ENCODE data around the gene BCL2L1. TPM values are rescaled to one million over a fixed set of nuclear protein-coding genes. Genes with fewer than 3 reads are reported as not detected.

The BCL2L1 gene
- total RNA-seq, 1 donor from 2014 or later, result 38.1 TPM

GRCh38 chr20:31710423-31711108, 12.1 kb downstream of the BCL2L1 start:
- DNase-seq (ENCODE audit: low read depth in 2 of 2), result no peak

GRCh38 chr20:31709939-31710338, 12.7 kb downstream of the BCL2L1 start:
- no peak for DNase-seq (ENCODE audit: low read depth in 2 of 2)

GRCh38 chr20:31708736-31709534, 13.7 kb downstream of the BCL2L1 start:
- no peak for DNase-seq (ENCODE audit: low read depth in 2 of 2)

- no peak for DNase-seq (ENCODE audit: low read depth in 2 of 2)
These were observed 14.5 kb downstream of the BCL2L1 start for GRCh38 chr20:31707994-31708735.

- no peak for DNase-seq (ENCODE audit: low read depth in 2 of 2)
These were observed 15.4 kb downstream of the BCL2L1 start for GRCh38 chr20:31707258-31707615.

GRCh38 chr20:31706607-31707257, 15.9 kb downstream of the BCL2L1 start:
- DNase-seq (ENCODE audit: low read depth in 2 of 2), result no peak

- no peak for DNase-seq (ENCODE audit: low read depth in 2 of 2)
These were observed 16.8 kb downstream of the BCL2L1 start for GRCh38 chr20:31705598-31706597.

GRCh38 chr20:31705191-31705590, 17.5 kb downstream of the BCL2L1 start:
- DNase-seq (ENCODE audit: low read depth in 2 of 2), result no peak

GRCh38 chr20:31704225-31705119, 18.2 kb downstream of the BCL2L1 start:
- peak in 1 of 2 donors; percentile 72 for DNase-seq (ENCODE audit: low read depth in 2 of 2)

- no peak for DNase-seq (ENCODE audit: low read depth in 2 of 2)
These were observed 21.1 kb downstream of the BCL2L1 start for GRCh38 chr20:31701591-31701990.

- no peak for DNase-seq (ENCODE audit: low read depth in 2 of 2)
These were observed 21.9 kb downstream of the BCL2L1 start for GRCh38 chr20:31700747-31701146.

GRCh38 chr20:31699801-31700728, 22.6 kb downstream of the BCL2L1 start:
- no peak for DNase-seq (ENCODE audit: low read depth in 2 of 2)

- peak; percentile 66 to 98 for DNase-seq (ENCODE audit: low read depth in 2 of 2)
These were observed 23.6 kb downstream of the BCL2L1 start for GRCh38 chr20:31698803-31699718.

GRCh38 chr20:31698243-31698802, 24.3 kb downstream of the BCL2L1 start:
- DNase-seq (ENCODE audit: low read depth in 2 of 2), result no peak

GRCh38 chr20:31695849-31696804, 26.5 kb downstream of the BCL2L1 start:
- peak in 1 of 2 donors; percentile 62 for DNase-seq (ENCODE audit: low read depth in 2 of 2)
